Spleen (tissue), 11 donors: ENCODE measurements around the gene TTC21A. TPM values are rescaled to one million over a fixed set of nuclear protein-coding genes. Genes with fewer than 3 reads are reported as not detected.

Experiments
- DNase-seq: peaks from one replicate; pipeline ENCODE4 v3.0.0-alpha.2; 2020
- H3K27ac ChIP-seq, 8 donors: fragments of 200-600 bp; sonication (generic) in 7 of 8; 1 replicate in 4 of 8; 2 replicates in 4 of 8; pipeline versions ENCODE4 v1.5.0 to v1.8.0; 2016 to 2021; ENCODE audit warnings: inconsistent platforms in 4 of 8, mild to moderate bottlenecking in 4 of 8, moderate library complexity in 1 of 8
- H3K27me3 ChIP-seq, 7 donors: fragments of 200-600 bp; sonication (generic) in 6 of 7; replicated peaks in 1 of 7; 1 replicate in 4 of 7; 2 replicates in 3 of 7; pipeline versions ENCODE4 v1.5.0 to v1.8.0; 2016 to 2021; ENCODE audit warnings: inconsistent platforms in 3 of 7, mild to moderate bottlenecking in 1 of 7
- H3K36me3 ChIP-seq, 6 donors: fragments of 200-600 bp; sonication (generic) in 5 of 6; 1 replicate in 4 of 6; 2 replicates in 2 of 6; pipeline versions ENCODE4 v1.5.0 to v1.8.0; 2016 to 2021; ENCODE audit warnings: inconsistent platforms in 2 of 6
- H3K4me1 ChIP-seq, 6 donors: fragments of 200-600 bp; sonication (generic) in 5 of 6; 1 replicate in 3 of 6; 2 replicates in 3 of 6; pipeline versions ENCODE4 v1.5.0 to v1.8.0; 2016 to 2021; ENCODE audit warnings: inconsistent platforms in 3 of 6
- H3K4me3 ChIP-seq, 8 donors: fragments of 200-600 bp; sonication (generic) in 7 of 8; 1 replicate in 4 of 8; 2 replicates in 4 of 8; pipeline versions ENCODE4 v1.5.0 to v1.8.0; 2016 to 2021; ENCODE audit warnings: inconsistent platforms in 4 of 8, mild to moderate bottlenecking in 4 of 8, moderate library complexity in 2 of 8
- H3K9me3 ChIP-seq, 8 donors: fragments of 200-600 bp; sonication (generic) in 7 of 8; 1 replicate in 4 of 8; 2 replicates in 4 of 8; pipeline versions ENCODE4 v1.5.0 to v1.8.0; 2016 to 2021; ENCODE audit warnings: inconsistent platforms in 4 of 8
- CTCF ChIP-seq, 11 experiments: fragments of 200-600 bp in 7 of 11; fragments of 450-650 bp in 4 of 11; sonication (generic) in 4 of 11; IDR thresholded peaks in 8 of 11; conservative IDR thresholded peaks in 3 of 11; 1 replicate in 7 of 11; 2 replicates in 4 of 11; pipeline versions ENCODE4 v1.4.0 to v1.8.0; 2016 to 2021; ENCODE audit warnings: antibody characterized with exemption in 11 of 11, inconsistent platforms in 4 of 11, mild to moderate bottlenecking in 1 of 11
- POLR2A ChIP-seq, 3 donors: fragments of 450-650 bp; IDR thresholded peaks; one replicate each; pipeline ENCODE4 v1.5.1; 2017; ENCODE audit warnings: antibody characterized with exemption in 3 of 3, mild to moderate bottlenecking in 1 of 3
- POLR2AphosphoS5 ChIP-seq, 3 donors: sonication (generic); formaldehyde crosslinking; IDR thresholded peaks; one replicate each; pipeline ENCODE4 v1.5.1; 2017; ENCODE audit warnings: antibody characterized with exemption in 3 of 3
- WGBS, 5 donors: extraction: QIAGEN DNeasy Blood & Tissue Kit in 3 of 5; methylation state at CpG; one replicate each; pipeline versions ENCODE4 v1.1.5 to v1.1.7; 2013 to 2018; 5-methylcytosine and 5-hydroxymethylcytosine counted together
- intact Hi-C: fragments of 100-400 bp; cut with DNase I; formaldehyde crosslinking; loops from one replicate; pipeline ENCODE4 v1.15.0; 2023; ENCODE audit warnings: low total_unique reads
- polyA plus RNA-seq, 3 donors: library from polyadenylated mRNA; stranded (reverse); fragments of 200-250 nt; gene quantifications; one replicate each; pipeline ENCODE4 v1.2.1, GENCODE V29; 2013
- total RNA-seq, 7 donors: library from RNA; depleted of rRNA in 3 of 7; stranded (reverse); fragments of >200 nt in 3 of 7; fragmentation: NEBNext Ultra II Directional in 4 of 7; extraction: Animal tissue kit (Norgen Biotek cat#: 25700) in 4 of 7; gene quantifications; one replicate each; pipeline versions ENCODE4 v1.1.0 to v1.2.1, GENCODE V29; 2016 to 2021
- donor health status: healthy with polysubstance abuse.
- donor health status: DM: no; HTN: no; CAD: no; lungs with moderate emphysema.
- donor health status: DM: no; HTN: no; CAD: no.
- donor health status: Bipolar disorder and iron deficiency.
- donor health status: healthy.
- donor health status: DM: no; HTN: no; CAD: no.
- donor health status: DM: yes; HTN: yes; CAD: no.

Gene TTC21A
- total and polyA plus RNA-seq, 10 donors: 11.6 to 34.3 (median 16.0) TPM

GRCh38 chr3:39166134-39166710, 58.7 kb downstream of the TTC21A start:
- H3K9me3 ChIP-seq: no peaks in the 10 kb centered on the region
- H3K27me3 ChIP-seq: no peaks in the 10 kb centered on the region
- H3K27ac ChIP-seq: peak overlapping the region in 6 of 8 donors; percentile 3 to 74 (median 64)
- DNase-seq: no peak
- peaks cover 0 to 27% (median 15%) of the 10 kb centered on the region in 6 donors for H3K4me1 ChIP-seq
- no peaks in the 10 kb centered on the region for H3K36me3 ChIP-seq
- intact Hi-C loops: no loop called here
- WGBS, 5 donors: 51 to 82% (median 67%) methylated on average over 3 of the region's 3 CpGs
- TF ChIP-seq CTCF (IDR thresholded peaks at IDR 0.05 in 8 of 11, conservative IDR thresholded peaks at IDR 0.05 in 3 of 11) (no peak), POLR2AphosphoS5 (IDR thresholded peaks at IDR 0.05) (peak in 1 of 3 donors; percentile 67), POLR2A (IDR thresholded peaks at IDR 0.05) (no peak)
- H3K4me3 ChIP-seq: no peak overlapping the region

GRCh38 chr3:39166932-39167532, 59.6 kb downstream of the TTC21A start:
- 24 to 62% (median 34%) methylated on average over 1 of the region's 1 CpG for WGBS, 5 donors
- Histone ChIP-seq H3K36me3 (no peaks in the 10 kb centered on the region), H3K27me3 (no peaks in the 10 kb centered on the region), H3K4me3 (no peak overlapping the region), H3K27ac (peak overlapping the region in 6 of 8 donors; percentile 31 to 74 (median 66)), H3K4me1 (peaks cover 0 to 27% (median 15%) of the 10 kb centered on the region in 6 donors), H3K9me3 (no peaks in the 10 kb centered on the region)
- TF ChIP-seq POLR2AphosphoS5 (IDR thresholded peaks at IDR 0.05) (peak in 1 of 3 donors; percentile 66), CTCF (IDR thresholded peaks at IDR 0.05 in 8 of 11, conservative IDR thresholded peaks at IDR 0.05 in 3 of 11) (no peak)
- intact Hi-C loops: no loop called here
- no peak for DNase-seq

- peak overlapping the region in 1 of 8 donors; percentile 73 for H3K27ac ChIP-seq
These were observed 60.8 kb downstream of the TTC21A start for GRCh38 chr3:39168156-39168780.

More at GRCh38 chr3:39168156-39168780, 60.8 kb downstream of the TTC21A start:
- Histone ChIP-seq H3K9me3 (no peaks in the 10 kb centered on the region), H3K27me3 (no peaks in the 10 kb centered on the region), H3K4me3 (no peak overlapping the region), H3K36me3 (no peaks in the 10 kb centered on the region), H3K4me1 (peaks cover 0 to 27% (median 15%) of the 10 kb centered on the region in 6 donors)
- TF ChIP-seq CTCF (IDR thresholded peaks at IDR 0.05 in 8 of 11, conservative IDR thresholded peaks at IDR 0.05 in 3 of 11): no peak
- TF ChIP-seq POLR2AphosphoS5 (IDR thresholded peaks at IDR 0.05): no peak
- no peak for TF ChIP-seq POLR2A (IDR thresholded peaks at IDR 0.05)
- 83 to 96% (median 95%) methylated on average over 5 of the region's 5 CpGs for WGBS, 5 donors
- intact Hi-C loops: no loop called here
- DNase-seq: no peak
